Neural crest cell (in vitro differentiated cells): Measurements from ENCODE around the gene ADAMTS20. TPM values are rescaled to one million over a fixed set of nuclear protein-coding genes. Genes with fewer than 3 reads are reported as not detected.
"Not testable (repeated sequence)": the region's sequence is repeated elsewhere in the genome, so short reads cannot be mapped to it uniquely, and the experiment has no call there.

Source experiments
- DNase-seq: peaks from one replicate; pipeline ENCODE4 v3.0.0; 2021; ENCODE audit warnings: low read depth, mixed read lengths, low spot score
- H3K27ac Mint-ChIP-seq: one replicate; pipeline ENCODE4 v1.8.0; 2021; ENCODE audit warnings: mild to moderate bottlenecking, mixed read lengths; ENCODE audit not compliant: unreplicated experiment
- H3K27me3 Mint-ChIP-seq: 2 replicates; pipeline ENCODE4 v1.8.0; 2021; ENCODE audit warnings: low read depth, mild to moderate bottlenecking, mixed read lengths
- H3K36me3 Mint-ChIP-seq: 2 replicates; pipeline ENCODE4 v1.8.0; 2021; ENCODE audit warnings: low read depth, mild to moderate bottlenecking, mixed read lengths
- H3K4me1 Mint-ChIP-seq: 2 replicates; pipeline ENCODE4 v1.8.0; 2021; ENCODE audit warnings: mixed read lengths
- H3K4me3 Mint-ChIP-seq: one replicate; pipeline ENCODE4 v1.8.0; 2021; ENCODE audit warnings: mild to moderate bottlenecking, mixed read lengths
- H3K9me3 Mint-ChIP-seq: 2 replicates; pipeline ENCODE4 v1.8.0; 2021; ENCODE audit warnings: mixed read lengths
- total RNA-seq: library from RNA; stranded (reverse); gene quantifications from 2 replicates; pipeline ENCODE4 v1.2.1, GENCODE V29; 2021
- TF ChIP-seq, protein P1 (sequence below): fragments of 200-600 bp; sonication (generic); conservative IDR thresholded peaks from 2 replicates; pipeline ENCODE4 v1.5.0; 2021; ENCODE audit warnings: antibody characterized with exemption, mild to moderate bottlenecking

Gene ADAMTS20
- total RNA-seq, 1 donor from 2014 or later = 1.8 TPM

DNA sequence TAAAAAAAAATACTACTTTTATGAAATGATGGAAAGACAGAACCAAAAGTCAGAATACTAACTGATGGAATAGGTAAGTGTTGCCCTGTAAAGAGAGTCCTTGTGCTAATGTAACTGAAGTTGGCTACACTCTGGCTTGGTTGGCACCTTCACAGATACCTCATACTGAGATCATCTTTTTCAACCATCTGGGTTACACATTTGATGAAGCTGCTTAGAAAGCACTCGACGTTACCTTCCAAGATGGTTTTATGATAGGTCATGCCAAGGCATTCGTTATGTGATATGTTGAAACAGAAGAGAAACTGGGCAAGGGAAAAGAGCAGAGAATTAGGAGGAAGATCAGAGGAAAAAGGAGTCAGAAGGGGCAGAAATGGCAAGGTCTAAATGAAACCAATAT, 203.8 kb downstream of the ADAMTS20 start:
- Mint-ChIP-seq H3K9me3 (peaks cover 12% of the 10 kb centered on the region), H3K36me3 (peaks cover 4% of the 10 kb centered on the region), H3K4me1 (peaks cover 10% of the 10 kb centered on the region), H3K27ac (no peak overlapping the region), H3K27me3 (no peaks in the 10 kb centered on the region), H3K4me3 (no peak overlapping the region)
- no peak for DNase-seq
- TF ChIP-seq, protein P1, sequence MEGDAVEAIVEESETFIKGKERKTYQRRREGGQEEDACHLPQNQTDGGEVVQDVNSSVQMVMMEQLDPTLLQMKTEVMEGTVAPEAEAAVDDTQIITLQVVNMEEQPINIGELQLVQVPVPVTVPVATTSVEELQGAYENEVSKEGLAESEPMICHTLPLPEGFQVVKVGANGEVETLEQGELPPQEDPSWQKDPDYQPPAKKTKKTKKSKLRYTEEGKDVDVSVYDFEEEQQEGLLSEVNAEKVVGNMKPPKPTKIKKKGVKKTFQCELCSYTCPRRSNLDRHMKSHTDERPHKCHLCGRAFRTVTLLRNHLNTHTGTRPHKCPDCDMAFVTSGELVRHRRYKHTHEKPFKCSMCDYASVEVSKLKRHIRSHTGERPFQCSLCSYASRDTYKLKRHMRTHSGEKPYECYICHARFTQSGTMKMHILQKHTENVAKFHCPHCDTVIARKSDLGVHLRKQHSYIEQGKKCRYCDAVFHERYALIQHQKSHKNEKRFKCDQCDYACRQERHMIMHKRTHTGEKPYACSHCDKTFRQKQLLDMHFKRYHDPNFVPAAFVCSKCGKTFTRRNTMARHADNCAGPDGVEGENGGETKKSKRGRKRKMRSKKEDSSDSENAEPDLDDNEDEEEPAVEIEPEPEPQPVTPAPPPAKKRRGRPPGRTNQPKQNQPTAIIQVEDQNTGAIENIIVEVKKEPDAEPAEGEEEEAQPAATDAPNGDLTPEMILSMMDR = no peak

DNA sequence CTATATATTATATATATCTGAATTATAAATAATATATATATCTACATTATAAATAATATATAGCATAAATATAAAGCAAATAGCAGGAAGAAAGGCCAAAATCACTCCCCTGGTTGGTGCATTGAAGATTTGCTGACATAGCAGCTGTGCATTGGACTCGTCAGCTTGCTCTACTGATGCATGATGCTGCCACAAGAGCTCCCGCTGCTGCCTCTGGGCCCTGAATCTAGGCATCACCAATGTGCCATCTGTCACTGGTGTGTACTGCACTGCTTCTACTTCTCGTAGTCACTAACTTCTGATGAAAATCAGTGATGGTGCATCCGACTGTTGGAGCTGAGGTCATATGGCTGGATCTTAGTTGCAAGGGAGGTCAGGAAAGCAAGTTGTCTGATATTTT, 205.0 kb downstream of the ADAMTS20 start:
- DNase-seq = no peak
- H3K27me3 Mint-ChIP-seq = no peaks in the 10 kb centered on the region
- peaks cover 10% of the 10 kb centered on the region for H3K4me1 Mint-ChIP-seq
- H3K27ac Mint-ChIP-seq = no peak overlapping the region
- TF ChIP-seq, protein P1 = no peak
- H3K9me3 Mint-ChIP-seq = peaks cover 13% of the 10 kb centered on the region
- no peak overlapping the region for H3K4me3 Mint-ChIP-seq
- peaks cover 4% of the 10 kb centered on the region for H3K36me3 Mint-ChIP-seq

- Mint-ChIP-seq H3K36me3 (peaks cover 4% of the 10 kb centered on the region), H3K27me3 (no peaks in the 10 kb centered on the region), H3K27ac (no peak overlapping the region), H3K4me1 (no peaks in the 10 kb centered on the region), H3K4me3 (no peak overlapping the region), H3K9me3 (peaks cover 15% of the 10 kb centered on the region)
- DNase-seq = no peak
- TF ChIP-seq, protein P1 = no peak
Measured at GRCh38 chr12:43345023-43345422, 207.0 kb downstream of the ADAMTS20 start.

- not testable (repeated sequence) for H3K36me3 Mint-ChIP-seq, H3K27ac Mint-ChIP-seq, DNase-seq, H3K4me3 Mint-ChIP-seq, H3K27me3 Mint-ChIP-seq
- H3K9me3 Mint-ChIP-seq = peaks cover 13% of the 10 kb centered on the region
- H3K4me1 Mint-ChIP-seq = peaks cover 18% of the 10 kb centered on the region
Measured at GRCh38 chr12:43341785-43342313, 210.2 kb downstream of the ADAMTS20 start.

GRCh38 chr12:43338848-43339526, 213.0 kb downstream of the ADAMTS20 start:
- peak overlapping the region; percentile 26 for H3K4me3 Mint-ChIP-seq
- TF ChIP-seq, protein P1 = peak; percentile 62
- peaks cover 4% of the 10 kb centered on the region for H3K9me3 Mint-ChIP-seq
- no peaks in the 10 kb centered on the region for H3K36me3 Mint-ChIP-seq
- peak; percentile 2 for DNase-seq
- no peaks in the 10 kb centered on the region for H3K27me3 Mint-ChIP-seq
- peaks cover 18% of the 10 kb centered on the region for H3K4me1 Mint-ChIP-seq
- peak overlapping the region; percentile 40 for H3K27ac Mint-ChIP-seq
